IMR-90 (cell line): ENCODE data around the gene CMTR1. TPM values are rescaled to one million over a fixed set of nuclear protein-coding genes. Genes with fewer than 3 reads are reported as not detected.

Source experiments
- ATAC-seq: fragments of 200-7000 bp; cut with Tn5 transposase; 2 replicates; pipeline ENCODE4 v1.9.1; 2020; ENCODE audit warnings: low read depth, mild to moderate bottlenecking, moderate library complexity
- BruUV-seq: library from RNA; stranded (reverse); fragments of 400-500 nt; replicated peaks from 2 replicates; lab custom pipeline; 2021; lab: Mats Ljungman, UMichigan
- CTCF ChIA-PET: fragments of 300-600 bp; formaldehyde crosslinking; extraction: SDS; loops from one replicate; lab custom pipeline; 2021; ENCODE audit warnings: antibody characterized with exemption; lab: Yijun Ruan, JAX
- POLR2A ChIA-PET: fragments of 300-600 bp; sonication (Branson Sonifier 250); formaldehyde crosslinking; loops from one replicate; lab custom pipeline; 2022; ENCODE audit warnings: antibody characterized with exemption; ENCODE audit not compliant: unreplicated experiment; lab: Charles Lee
- DNase-seq: peaks from one replicate; pipeline ENCODE4 v3.0.0; 2013
- H2AFZ ChIP-seq: replicated peaks from 2 replicates; pipeline ENCODE3; 2013; ENCODE audit warnings: low read length, mild to moderate bottlenecking; ENCODE audit not compliant: poor library complexity
- H2AK5ac ChIP-seq: 2 replicates; pipeline ENCODE4 v1.6.1; 2013; ENCODE audit warnings: low read depth, low read length, inconsistent platforms
- H2AK9ac ChIP-seq: replicated peaks from 2 replicates; pipeline ENCODE3; 2013; ENCODE audit warnings: mild to moderate bottlenecking, low read depth, low read length, moderate library complexity; ENCODE audit not compliant: poor library complexity
- H2BK120ac ChIP-seq: 2 replicates; pipeline ENCODE4 v1.6.1; 2013; ENCODE audit warnings: low read depth, low read length, inconsistent platforms
- H2BK15ac ChIP-seq: 3 replicates; pipeline ENCODE4 v1.6.1; 2013; ENCODE audit warnings: low read depth, low read length, inconsistent platforms
- H2BK20ac ChIP-seq: 2 replicates; pipeline ENCODE4 v1.6.1; 2013; ENCODE audit warnings: low read depth, mild to moderate bottlenecking, inconsistent platforms, low read length, moderate library complexity
- H2BK5ac ChIP-seq: 2 replicates; pipeline ENCODE4 v1.6.1; 2013; ENCODE audit warnings: mild to moderate bottlenecking, low read depth, low read length, inconsistent platforms; ENCODE audit not compliant: poor library complexity, severe bottlenecking
- H3K14ac ChIP-seq: replicated peaks from 2 replicates; pipeline ENCODE4 v1.6.1; 2013; ENCODE audit warnings: low read depth, low read length, inconsistent platforms
- H3K18ac ChIP-seq: 2 replicates; pipeline ENCODE4 v1.6.1; 2013; ENCODE audit warnings: low read depth, low read length, control low read depth
- H3K23ac ChIP-seq: 2 replicates; pipeline ENCODE4 v1.6.1; 2013; ENCODE audit warnings: low read depth, low read length, inconsistent platforms
- H3K27ac ChIP-seq: 2 replicates; pipeline ENCODE4 v1.5.1; 2013; ENCODE audit warnings: mild to moderate bottlenecking, control low read depth, low read length; ENCODE audit not compliant: insufficient read depth
- H3K27me3 ChIP-seq: 2 replicates; pipeline ENCODE4 v1.6.1; 2013; ENCODE audit warnings: low read length; ENCODE audit not compliant: control insufficient read depth, insufficient read depth
- H3K36me3 ChIP-seq: 2 replicates; pipeline ENCODE4 v1.6.1; 2013; ENCODE audit warnings: low read length, mixed read lengths; ENCODE audit not compliant: control insufficient read depth, insufficient read depth
- H3K4ac ChIP-seq: 2 replicates; pipeline ENCODE4 v1.6.1; 2013; ENCODE audit warnings: low read depth, low read length, inconsistent platforms
- H3K4me1 ChIP-seq: 2 replicates; pipeline ENCODE4 v1.6.1; 2013; ENCODE audit warnings: low read length, mixed read lengths; ENCODE audit not compliant: control insufficient read depth, insufficient read depth
- H3K4me2 ChIP-seq: 2 replicates; pipeline ENCODE4 v1.6.1; 2013; ENCODE audit warnings: low read depth, mild to moderate bottlenecking, control low read depth, low read length, moderate library complexity
- H3K4me3 ChIP-seq: 2 replicates; pipeline ENCODE4 v1.5.1; 2013; ENCODE audit warnings: low read depth, mild to moderate bottlenecking, control low read depth, low read length, moderate library complexity; ENCODE audit not compliant: insufficient read depth
- H3K56ac ChIP-seq: 2 replicates; pipeline ENCODE4 v1.6.1; 2013; ENCODE audit warnings: low read length, inconsistent platforms; ENCODE audit not compliant: insufficient read depth; ENCODE audit errors: extremely low read depth
- H3K79me1 ChIP-seq, 2 experiments: 2 replicates each; pipeline ENCODE4 v1.6.1; 2013; ENCODE audit warnings: low read length in 2 of 2, inconsistent platforms in 1 of 2, low read depth in 1 of 2
- H3K9ac ChIP-seq: 2 replicates; pipeline ENCODE4 v1.6.1; 2013; ENCODE audit warnings: low read depth, low read length, control low read depth
- H3K9me1 ChIP-seq: 2 replicates; pipeline ENCODE4 v1.6.1; 2013; ENCODE audit warnings: low read length, inconsistent platforms; ENCODE audit not compliant: insufficient read depth
- H3K9me3 ChIP-seq: 2 replicates; pipeline ENCODE4 v1.6.1; 2013; ENCODE audit warnings: low read length; ENCODE audit not compliant: control insufficient read depth, insufficient read depth
- H4K20me1 ChIP-seq: 2 replicates; pipeline ENCODE4 v1.6.1; 2013; ENCODE audit warnings: low read length, inconsistent platforms; ENCODE audit not compliant: insufficient read depth
- H4K5ac ChIP-seq: 2 replicates; pipeline ENCODE4 v1.6.1; 2013; ENCODE audit warnings: mild to moderate bottlenecking, low read depth, low read length, control low read depth
- H4K8ac ChIP-seq, 2 experiments: 2 replicates each; pipeline ENCODE4 v1.6.1; 2013; ENCODE audit warnings: low read depth in 2 of 2, low read length in 2 of 2, control low read depth in 1 of 2, inconsistent platforms in 1 of 2
- H4K91ac ChIP-seq: 2 replicates; pipeline ENCODE4 v1.6.1; 2013; ENCODE audit warnings: low read depth, low read length, inconsistent platforms; ENCODE audit not compliant: insufficient read depth
- CEBPB ChIP-seq: IDR thresholded peaks from 2 replicates; pipeline ENCODE4 v1.6.1; 2012; ENCODE audit warnings: low read depth, low read length, improper control_type of control experiment
- CTCF ChIP-seq: conservative IDR thresholded peaks from 2 replicates; pipeline ENCODE4 v1.5.1; 2012; ENCODE audit warnings: mild to moderate bottlenecking, low read depth, low read length, improper control_type of control experiment
- FOS ChIP-seq: fragments of 150-350 bp; IDR thresholded peaks from 2 replicates; pipeline ENCODE4 v1.6.1; 2016; ENCODE audit warnings: low read depth, low read length
- MAZ ChIP-seq: IDR thresholded peaks from 2 replicates; pipeline ENCODE4 v1.6.1; 2012; ENCODE audit warnings: low read depth, mild to moderate bottlenecking, low read length, improper control_type of control experiment, moderate library complexity, borderline replicate concordance
- MXI1 ChIP-seq: IDR thresholded peaks from 2 replicates; pipeline ENCODE4 v1.6.1; 2012; ENCODE audit warnings: low read depth, mild to moderate bottlenecking, low read length, moderate library complexity, borderline replicate concordance
- NFE2L2 ChIP-seq: fragments of 150-350 bp; IDR thresholded peaks from 2 replicates; pipeline ENCODE4 v1.6.1; 2016; ENCODE audit warnings: low read depth, mild to moderate bottlenecking, low read length
- RAD21 ChIP-seq: IDR thresholded peaks from 2 replicates; pipeline ENCODE4 v1.6.1; 2012; ENCODE audit warnings: low read length, improper control_type of control experiment
- RCOR1 ChIP-seq: IDR thresholded peaks from 2 replicates; pipeline ENCODE4 v1.6.1; 2012; ENCODE audit warnings: mild to moderate bottlenecking, low read length, improper control_type of control experiment; ENCODE audit not compliant: insufficient replicate concordance
- RFX5 ChIP-seq: IDR thresholded peaks from 2 replicates; pipeline ENCODE4 v1.8.0; 2012; ENCODE audit warnings: low read depth, mild to moderate bottlenecking, low read length, moderate library complexity
- SMC3 ChIP-seq: fragments of 150-350 bp; IDR thresholded peaks from 2 replicates; pipeline ENCODE4 v1.6.1; 2016; ENCODE audit warnings: low read depth, mild to moderate bottlenecking, antibody characterized with exemption, low read length, moderate library complexity
- WGBS, 2 experiments: methylation state at CpG; one replicate each; pipeline versions ENCODE4 v1.1.5 to v1.1.7; 2013; ENCODE audit warnings: missing lambda C conversion rate in 2 of 2; ENCODE audit not compliant: insufficient read length in 1 of 2; ENCODE audit errors: extremely low coverage in 2 of 2; 5-methylcytosine and 5-hydroxymethylcytosine counted together
- dilution Hi-C: fragments of 300-500 bp; cut with HindIII; formaldehyde crosslinking; loops from one replicate; pipeline ENCODE4 v1.14.3; 2018; ENCODE audit warnings: low sequenced_read_pairs; ENCODE audit not compliant: unreplicated experiment
- in situ Hi-C: fragments of 300-500 bp; cut with MboI; formaldehyde crosslinking; loops from 3 replicates; pipeline ENCODE4 v1.14.3; 2019; ENCODE audit warnings: low sequenced_read_pairs, inconsistent platforms, mixed read lengths
- intact Hi-C: fragments of 100-400 bp; cut with micrococcal nuclease; formaldehyde crosslinking; loops from 2 replicates; pipeline ENCODE4 v1.10.0; 2022
- polyA plus RNA-seq, 3 experiments: library from polyadenylated mRNA; depleted of rRNA; stranded (reverse); fragments of >200 nt; gene quantifications; 2 replicates each; pipeline ENCODE4 v1.2.3, GENCODE V29; 2012; ENCODE audit warnings: low replicate concordance in 1 of 3
- total RNA-seq: library from RNA; depleted of rRNA; stranded (reverse); fragments of >200 nt; gene quantifications from 2 replicates; pipeline ENCODE4 v1.2.3, GENCODE V29; 2012

Gene CMTR1
- total and polyA plus RNA-seq, 2 of the 4 experiments (the other 2 are of a cell fraction), result 22.6 to 30.1 TPM

GRCh38 chr6:37493661-37493995 is 60.6 kb downstream of the CMTR1 start:
- dilution Hi-C loops, result no loop called here

More at GRCh38 chr6:37493661-37493995, 60.6 kb downstream of the CMTR1 start:
- Histone ChIP-seq H3K4me3 (no peak overlapping the region), H3K4ac (no peak overlapping the region), H4K5ac (no peak overlapping the region), H3K9ac (no peak overlapping the region), H2AK5ac (no peak overlapping the region; the same call in 1 of the 2 replicates), H2BK15ac (no peak overlapping the region), H2BK5ac (no peak overlapping the region), H3K79me1 (peaks cover 4 to 34% of the 10 kb centered on the region in 2 experiments), H2AK9ac (peak overlapping the region; percentile 3), H2BK120ac (no peak overlapping the region), H3K9me1 (peaks cover 6% of the 10 kb centered on the region), H3K56ac (no peak overlapping the region), H2AFZ (no peak overlapping the region), H4K91ac (no peak overlapping the region), H3K27ac (no peak overlapping the region), H3K36me3 (no peaks in the 10 kb centered on the region), H3K14ac (no peak overlapping the region), H3K23ac (no peak overlapping the region), H3K4me2 (no peak overlapping the region), H4K8ac (no peak overlapping the region), H2BK20ac (no peak overlapping the region), H4K20me1 (peaks cover 6% of the 10 kb centered on the region), H3K18ac (no peak overlapping the region), H3K4me1 (no peaks in the 10 kb centered on the region), H3K27me3 (no peaks in the 10 kb centered on the region), H3K9me3 (no peaks in the 10 kb centered on the region)
- no peak for DNase-seq
- WGBS, 2 experiments, result 100% methylated on average over 2 of the region's 9 CpGs; no CpG with 5 or more reads in 1 of the 2 experiments
- ChIA-PET CTCF (no interaction called here), POLR2A (no interaction called here)
- TF ChIP-seq CTCF (no peak), FOS (no peak), NFE2L2 (no peak), RAD21 (no peak), MAZ (no peak), RFX5 (no peak), SMC3 (no peak), MXI1 (no peak), CEBPB (no peak), RCOR1 (no peak)
- no TSS peak for BruUV-seq
- intact Hi-C loops, result loop anchor here (10.0 kb wide), 1 partner anchor 511 kb away; no protein-coding TSS in a partner anchor
- ATAC-seq, result no peak
- in situ Hi-C loops, result no loop called here
